ENCODE measurements around the gene PHPT1.

Gene PHPT1

GRCh38 chr9:136849960-136850865, 1.0 kb downstream of the PHPT1 start:
- no peak for DNase-seq

GRCh38 chr9:136850866-136851775, 1.9 kb downstream of the PHPT1 start:
- DNase-seq = no peak

- no peak for DNase-seq
These were observed 2.9 kb downstream of the PHPT1 start, which contains the start of gene MAMDC4 for GRCh38 chr9:136851941-136852663. Gene MAMDC4, plus strand, starts transcription at chr9:136852346. Its CDS starts 71 bp downstream, at chr9:136852417.

GRCh38 chr9:136852664-136853595, 3.7 kb downstream of the PHPT1 start:
- no peak for DNase-seq

GRCh38 chr9:136853596-136854112, 4.4 kb downstream of the PHPT1 start:
- DNase-seq = no peak

- no peak for DNase-seq
These were observed 5.1 kb downstream of the PHPT1 start for GRCh38 chr9:136854113-136854841.

GRCh38 chr9:136854842-136855460, 5.7 kb downstream of the PHPT1 start:
- no peak for DNase-seq

- DNase-seq = no peak
These were observed 6.4 kb downstream of the PHPT1 start for GRCh38 chr9:136855461-136856078.

GRCh38 chr9:136856079-136856476, 6.9 kb downstream of the PHPT1 start:
- no peak for DNase-seq

- no peak for DNase-seq
These were observed 7.4 kb downstream of the PHPT1 start for GRCh38 chr9:136856541-136857141.

GRCh38 chr9:136857166-136857565, 8.0 kb downstream of the PHPT1 start:
- no peak for DNase-seq

- DNase-seq = no peak
These were observed 8.6 kb downstream of the PHPT1 start for GRCh38 chr9:136857581-136858412.

- DNase-seq = no peak
These were observed 9.2 kb downstream of the PHPT1 start for GRCh38 chr9:136858452-136858843.

- DNase-seq = no peak
These were observed 9.9 kb downstream of the PHPT1 start for GRCh38 chr9:136858844-136859757.

- DNase-seq = no peak
These were observed 11.3 kb downstream of the PHPT1 start for GRCh38 chr9:136860529-136860928.

- DNase-seq = no peak
These were observed 12.0 kb downstream of the PHPT1 start for GRCh38 chr9:136860933-136861873.
